ENCODE data around the gene RAB19. TPM values are rescaled to one million over a fixed set of nuclear protein-coding genes. Genes with fewer than 3 reads are reported as not detected.
"Not testable (repeated sequence)": the region's sequence is repeated elsewhere in the genome, so short reads cannot be mapped to it uniquely, and the experiment has no call there.

Gene RAB19
- total and polyA plus RNA-seq, 3 donors from 2014 or later, result 0.59 TPM; not detected in 2

DNA sequence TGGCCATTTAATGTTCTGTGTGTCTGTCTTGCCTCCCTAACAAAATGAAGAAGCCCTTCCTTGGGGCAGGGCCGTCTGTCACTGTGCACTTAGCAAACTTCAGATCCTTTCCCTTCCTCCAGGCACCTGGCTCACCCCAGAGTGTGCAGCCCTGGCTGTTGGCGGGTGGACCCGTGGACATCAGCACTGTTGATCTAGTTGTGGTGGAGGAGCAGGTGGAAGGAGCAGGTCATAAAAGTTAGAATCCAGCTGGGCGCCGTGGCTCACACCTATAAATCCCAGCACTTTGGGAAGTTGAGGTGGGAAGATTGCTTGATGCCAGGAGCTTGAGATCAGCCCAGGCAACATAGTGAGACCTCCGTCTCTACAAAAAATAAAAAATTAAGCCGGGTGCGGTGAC is 12.7 kb downstream of the RAB19 start:
- Histone ChIP-seq H3K27me3 (no peaks in the 10 kb centered on the region), H3K4me3 (no peak overlapping the region), H3K9me3 (no peaks in the 10 kb centered on the region), H3K4me1 (no peaks in the 10 kb centered on the region), H3K36me3 (ENCODE audit: low read depth, missing control alignments) (no peaks in the 10 kb centered on the region), H3K27ac (no peak overlapping the region)
- 77 to 86% methylated on average over 8 of the region's 8 CpGs for WGBS, 2 donors
- TF ChIP-seq POLR2A (IDR thresholded peaks at IDR 0.05), result no peak
- TF ChIP-seq CTCF (IDR thresholded peaks at IDR 0.05), result no peak
- DNase-seq, result no peak
- intact Hi-C loops (cut with DNase I; ENCODE audit: low total_unique reads), result no loop called here

DNA sequence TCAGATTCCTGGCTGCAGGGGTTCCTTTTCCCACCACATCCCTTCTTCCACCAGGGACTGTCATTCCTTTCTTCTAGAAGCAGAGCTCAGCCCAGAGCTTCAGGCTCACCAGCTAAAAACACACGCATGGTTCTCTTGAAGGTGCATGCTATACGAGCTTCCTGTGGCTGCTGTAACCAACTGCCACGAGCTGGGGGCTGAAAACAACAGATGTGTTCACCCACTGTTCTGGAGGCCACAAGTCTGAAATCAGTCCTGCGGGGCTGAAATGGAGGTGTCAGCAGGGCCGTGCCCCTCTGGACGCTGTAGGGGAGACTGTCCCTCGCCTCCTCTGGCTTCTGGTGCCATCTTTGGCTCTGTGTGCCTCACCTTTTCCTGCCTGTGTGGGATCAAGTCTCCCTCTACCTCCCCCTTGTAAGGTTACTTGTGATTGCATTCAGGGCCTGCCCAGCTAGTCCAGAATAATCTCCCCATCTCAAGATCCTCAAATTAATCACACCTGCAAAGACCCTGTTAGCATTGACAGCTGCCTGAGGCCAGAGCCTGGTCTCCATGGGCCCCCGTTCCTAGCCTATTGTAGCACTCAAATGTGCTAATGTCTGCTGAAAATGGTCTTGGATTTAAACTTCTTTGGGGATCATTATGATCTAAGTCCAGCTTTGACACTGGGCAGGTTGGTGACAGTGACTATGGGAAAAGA is 13.7 kb downstream of the RAB19 start:
- no peaks in the 10 kb centered on the region for H3K9me3 ChIP-seq
- intact Hi-C loops (cut with DNase I; ENCODE audit: low total_unique reads), result no loop called here

DNA sequence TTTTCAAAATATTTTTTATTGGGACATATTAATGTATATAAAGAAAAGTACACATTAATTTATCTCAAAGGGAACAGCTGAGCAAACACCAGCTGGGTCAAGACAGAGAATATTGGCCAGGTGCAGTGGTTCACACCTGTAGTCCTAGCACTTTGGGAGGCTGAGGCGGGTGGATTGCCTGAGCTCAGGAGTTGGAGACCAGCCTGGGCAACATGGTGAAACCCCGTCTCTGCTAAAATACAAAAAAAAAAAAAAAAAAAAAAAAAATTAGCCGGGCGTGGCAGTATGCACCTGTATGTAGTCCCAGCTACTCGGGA is 14.3 kb downstream of the RAB19 start:
- H3K36me3 ChIP-seq (ENCODE audit: low read depth, missing control alignments), result not testable (repeated sequence)

More for the DNA sequence above, 13.7 kb downstream of the RAB19 start:
- DNase-seq, result no peak
- no peaks in the 10 kb centered on the region for H3K27me3 ChIP-seq
- H3K27ac ChIP-seq, result no peak overlapping the region
- TF ChIP-seq POLR2A (IDR thresholded peaks at IDR 0.05) (no peak), CTCF (IDR thresholded peaks at IDR 0.05) (no peak)
- no peaks in the 10 kb centered on the region for H3K36me3 ChIP-seq (ENCODE audit: low read depth, missing control alignments)
- H3K4me1 ChIP-seq, result no peaks in the 10 kb centered on the region
- 83 to 88% methylated on average over 8 of the region's 8 CpGs for WGBS, 2 donors
- H3K4me3 ChIP-seq, result no peak overlapping the region

GRCh38 chr7:140418653-140419052 is 14.8 kb downstream of the RAB19 start:
- Histone ChIP-seq H3K4me3 (no peak overlapping the region), H3K4me1 (no peaks in the 10 kb centered on the region), H3K27me3 (no peaks in the 10 kb centered on the region), H3K9me3 (no peaks in the 10 kb centered on the region), H3K36me3 (ENCODE audit: low read depth, missing control alignments) (no peaks in the 10 kb centered on the region), H3K27ac (no peak overlapping the region)
- 87 to 94% methylated on average over 4 of the region's 4 CpGs for WGBS, 2 donors
- TF ChIP-seq POLR2A (IDR thresholded peaks at IDR 0.05) (no peak), CTCF (IDR thresholded peaks at IDR 0.05) (no peak)
- no peak for DNase-seq
- intact Hi-C loops (cut with DNase I; ENCODE audit: low total_unique reads), result no loop called here

More for the DNA sequence above, 14.3 kb downstream of the RAB19 start:
- H3K27ac ChIP-seq; H3K27me3 ChIP-seq; DNase-seq; H3K4me3 ChIP-seq; H3K4me1 ChIP-seq; intact Hi-C loops (cut with DNase I; ENCODE audit: low total_unique reads); H3K9me3 ChIP-seq: not testable (repeated sequence)
- 87 to 94% methylated on average over 5 of the region's 5 CpGs for WGBS, 2 donors

GRCh38 chr7:140421521-140421920 is 17.7 kb downstream of the RAB19 start:
- TF ChIP-seq POLR2A (IDR thresholded peaks at IDR 0.05), result no peak
- TF ChIP-seq CTCF (IDR thresholded peaks at IDR 0.05), result no peak
- 90 to 92% methylated on average over 2 of the region's 2 CpGs for WGBS, 2 donors
- no peaks in the 10 kb centered on the region for H3K4me1 ChIP-seq
- intact Hi-C loops (cut with DNase I; ENCODE audit: low total_unique reads), result no loop called here
- H3K27me3 ChIP-seq, result no peaks in the 10 kb centered on the region
- no peak overlapping the region for H3K4me3 ChIP-seq
- H3K36me3 ChIP-seq (ENCODE audit: low read depth, missing control alignments), result no peaks in the 10 kb centered on the region
- DNase-seq, result no peak
- H3K27ac ChIP-seq, result no peak overlapping the region
- H3K9me3 ChIP-seq, result no peaks in the 10 kb centered on the region

All from testis (tissue), 3 donors.